Thoracic aorta (tissue), 2 donors: Measurements from ENCODE around the gene PSTK. TPM values are rescaled to one million over a fixed set of nuclear protein-coding genes. Genes with fewer than 3 reads are reported as not detected.

Experiments
- ATAC-seq: fragments of 150-250 bp; one replicate; pipeline ENCODE4 v1.8.0; 2017; ENCODE audit warnings: low read depth; ENCODE audit not compliant: insufficient number of reproducible peaks, low FRiP score
- DNase-seq: peaks from one replicate; pipeline ENCODE4 v3.0.0-alpha.2; 2020; ENCODE audit warnings: low spot score
- H3K27ac ChIP-seq, 2 donors: fragments of 200-600 bp; sonication (generic); 1 replicate in 1 of 2; 2 replicates in 1 of 2; pipeline ENCODE4 v1.5.1; 2016; ENCODE audit warnings: mild to moderate bottlenecking in 2 of 2, moderate library complexity in 2 of 2
- H3K27me3 ChIP-seq: fragments of 200-600 bp; sonication (generic); replicated peaks from 2 replicates; pipeline ENCODE4 v1.6.0; 2016; ENCODE audit warnings: mild to moderate bottlenecking; ENCODE audit not compliant: insufficient read depth
- H3K36me3 ChIP-seq: fragments of 200-600 bp; sonication (generic); one replicate; pipeline ENCODE4 v1.5.1; 2016
- H3K4me1 ChIP-seq, 2 donors: fragments of 200-600 bp; sonication (generic); 1 replicate in 1 of 2; 2 replicates in 1 of 2; pipeline versions ENCODE4 v1.5.1 to v1.6.0; 2016; ENCODE audit warnings: low read depth in 2 of 2, mild to moderate bottlenecking in 1 of 2; ENCODE audit not compliant: control insufficient read depth in 1 of 2
- H3K4me3 ChIP-seq: fragments of 200-600 bp; sonication (generic); 2 replicates; pipeline ENCODE4 v1.5.1; 2016; ENCODE audit warnings: mild to moderate bottlenecking
- H3K9me3 ChIP-seq: fragments of 200-600 bp; sonication (generic); 2 replicates; pipeline ENCODE4 v1.5.1; 2016
- CTCF ChIP-seq: fragments of 200-600 bp; sonication (generic); IDR thresholded peaks from one replicate; pipeline ENCODE4 v1.5.1; 2019; ENCODE audit warnings: antibody characterized with exemption
- total RNA-seq, 2 donors: library from RNA; depleted of rRNA; stranded (reverse); fragments of >200 nt; gene quantifications; one replicate each; pipeline versions ENCODE4 v1.1.0 to v1.2.3, GENCODE V29; 2016

Gene PSTK
- total RNA-seq, 2 donors from 2014 or later = 0.95 to 1.1 TPM

- Histone ChIP-seq H3K36me3 (no peaks in the 10 kb centered on the region), H3K27me3 (no peaks in the 10 kb centered on the region), H3K4me3 (no peak overlapping the region), H3K9me3 (no peaks in the 10 kb centered on the region), H3K27ac (no peak overlapping the region), H3K4me1 (no peaks in the 10 kb centered on the region)
- DNase-seq = no peak
- ATAC-seq = no peak
- no peak for TF ChIP-seq CTCF
Measured at GRCh38 chr10:123026302-123026701, 46.1 kb downstream of the PSTK start.

GRCh38 chr10:123027861-123028260 lies 47.7 kb downstream of the PSTK start:
- no peaks in the 10 kb centered on the region for H3K36me3 ChIP-seq
- no peak overlapping the region for H3K27ac ChIP-seq
- H3K9me3 ChIP-seq = no peaks in the 10 kb centered on the region
- DNase-seq = no peak
- H3K4me3 ChIP-seq = no peak overlapping the region
- H3K27me3 ChIP-seq = no peaks in the 10 kb centered on the region
- ATAC-seq = no peak
- TF ChIP-seq CTCF = no peak
- no peaks in the 10 kb centered on the region for H3K4me1 ChIP-seq

GRCh38 chr10:123031124-123031523 lies 50.9 kb downstream of the PSTK start:
- no peak for ATAC-seq
- TF ChIP-seq CTCF = no peak
- H3K36me3 ChIP-seq = peaks cover 4% of the 10 kb centered on the region

GRCh38 chr10:123034332-123034731 lies 54.1 kb downstream of the PSTK start:
- Histone ChIP-seq H3K9me3 (no peaks in the 10 kb centered on the region), H3K4me1 (no peaks in the 10 kb centered on the region), H3K36me3 (peaks cover 14% of the 10 kb centered on the region), H3K4me3 (no peak overlapping the region), H3K27me3 (no peaks in the 10 kb centered on the region), H3K27ac (no peak overlapping the region)
- DNase-seq = no peak
- ATAC-seq = no peak
- TF ChIP-seq CTCF = no peak

More at GRCh38 chr10:123031124-123031523, 50.9 kb downstream of the PSTK start:
- Histone ChIP-seq H3K4me1 (no peaks in the 10 kb centered on the region), H3K27me3 (no peaks in the 10 kb centered on the region), H3K27ac (no peak overlapping the region), H3K9me3 (no peaks in the 10 kb centered on the region), H3K4me3 (no peak overlapping the region)
- DNase-seq = no peak

- DNase-seq = no peak
- Histone ChIP-seq H3K4me1 (no peaks in the 10 kb centered on the region), H3K27ac (no peak overlapping the region), H3K4me3 (no peak overlapping the region), H3K9me3 (no peaks in the 10 kb centered on the region), H3K36me3 (peaks cover 17% of the 10 kb centered on the region), H3K27me3 (no peaks in the 10 kb centered on the region)
- TF ChIP-seq CTCF = no peak
- ATAC-seq = no peak
Measured at GRCh38 chr10:123035467-123036086, 55.4 kb downstream of the PSTK start.
